Measurements from ENCODE around the gene SRD5A1.

DNA sequence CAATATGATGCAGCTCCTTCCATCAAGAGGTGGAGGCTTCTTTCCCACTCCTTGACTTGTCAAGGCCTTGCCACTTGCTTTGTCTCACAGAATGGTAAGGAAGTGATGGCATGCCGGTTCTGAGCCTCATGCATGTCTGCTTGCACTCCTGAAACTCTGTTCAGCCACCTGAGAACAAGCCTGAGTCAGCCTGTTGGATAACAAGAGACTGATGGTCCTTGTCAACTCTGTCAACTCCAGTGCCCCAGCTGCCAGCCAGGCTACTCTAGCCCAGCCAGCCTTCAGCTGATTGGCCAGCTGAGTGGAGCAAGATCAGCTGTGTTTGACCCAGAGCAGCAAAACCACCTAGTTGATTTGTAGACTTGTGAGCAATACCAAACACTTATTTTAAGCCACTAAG is 75.6 kb downstream of the SRD5A1 start:
- no peak for TF ChIP-seq POLR2AphosphoS5 (IDR thresholded peaks at IDR 0.05; ENCODE audit: low read depth, low read length)
- TF ChIP-seq, protein P1, sequence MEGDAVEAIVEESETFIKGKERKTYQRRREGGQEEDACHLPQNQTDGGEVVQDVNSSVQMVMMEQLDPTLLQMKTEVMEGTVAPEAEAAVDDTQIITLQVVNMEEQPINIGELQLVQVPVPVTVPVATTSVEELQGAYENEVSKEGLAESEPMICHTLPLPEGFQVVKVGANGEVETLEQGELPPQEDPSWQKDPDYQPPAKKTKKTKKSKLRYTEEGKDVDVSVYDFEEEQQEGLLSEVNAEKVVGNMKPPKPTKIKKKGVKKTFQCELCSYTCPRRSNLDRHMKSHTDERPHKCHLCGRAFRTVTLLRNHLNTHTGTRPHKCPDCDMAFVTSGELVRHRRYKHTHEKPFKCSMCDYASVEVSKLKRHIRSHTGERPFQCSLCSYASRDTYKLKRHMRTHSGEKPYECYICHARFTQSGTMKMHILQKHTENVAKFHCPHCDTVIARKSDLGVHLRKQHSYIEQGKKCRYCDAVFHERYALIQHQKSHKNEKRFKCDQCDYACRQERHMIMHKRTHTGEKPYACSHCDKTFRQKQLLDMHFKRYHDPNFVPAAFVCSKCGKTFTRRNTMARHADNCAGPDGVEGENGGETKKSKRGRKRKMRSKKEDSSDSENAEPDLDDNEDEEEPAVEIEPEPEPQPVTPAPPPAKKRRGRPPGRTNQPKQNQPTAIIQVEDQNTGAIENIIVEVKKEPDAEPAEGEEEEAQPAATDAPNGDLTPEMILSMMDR (IDR thresholded peaks at IDR 0.05 in 2 of 3, conservative IDR thresholded peaks at IDR 0.05 in 1 of 3; ENCODE audit: borderline replicate concordance in 1 of 3, insufficient read depth in 1 of 3, low read depth in 2 of 3, low read length in 2 of 3), result no peak
- TF ChIP-seq ELF1 (IDR thresholded peaks at IDR 0.05; ENCODE audit: borderline replicate concordance, low read depth), result no peak
- no peak for TF ChIP-seq ZNF274 (IDR thresholded peaks at IDR 0.05; ENCODE audit: low read depth, low read length)
- no peak for TF ChIP-seq EGR1 (IDR thresholded peaks at IDR 0.05; ENCODE audit: low read depth)
- TF ChIP-seq CEBPB (IDR thresholded peaks at IDR 0.05; ENCODE audit: low read depth), result no peak
- TF ChIP-seq, protein P2, sequence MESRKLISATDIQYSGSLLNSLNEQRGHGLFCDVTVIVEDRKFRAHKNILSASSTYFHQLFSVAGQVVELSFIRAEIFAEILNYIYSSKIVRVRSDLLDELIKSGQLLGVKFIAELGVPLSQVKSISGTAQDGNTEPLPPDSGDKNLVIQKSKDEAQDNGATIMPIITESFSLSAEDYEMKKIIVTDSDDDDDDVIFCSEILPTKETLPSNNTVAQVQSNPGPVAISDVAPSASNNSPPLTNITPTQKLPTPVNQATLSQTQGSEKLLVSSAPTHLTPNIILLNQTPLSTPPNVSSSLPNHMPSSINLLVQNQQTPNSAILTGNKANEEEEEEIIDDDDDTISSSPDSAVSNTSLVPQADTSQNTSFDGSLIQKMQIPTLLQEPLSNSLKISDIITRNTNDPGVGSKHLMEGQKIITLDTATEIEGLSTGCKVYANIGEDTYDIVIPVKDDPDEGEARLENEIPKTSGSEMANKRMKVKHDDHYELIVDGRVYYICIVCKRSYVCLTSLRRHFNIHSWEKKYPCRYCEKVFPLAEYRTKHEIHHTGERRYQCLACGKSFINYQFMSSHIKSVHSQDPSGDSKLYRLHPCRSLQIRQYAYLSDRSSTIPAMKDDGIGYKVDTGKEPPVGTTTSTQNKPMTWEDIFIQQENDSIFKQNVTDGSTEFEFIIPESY (IDR thresholded peaks at IDR 0.05; ENCODE audit: extremely low read depth, insufficient replicate concordance, low read length), result no peak
- no peak for TF ChIP-seq EZH2 (IDR thresholded peaks at IDR 0.05)

All from HCT116 (cell line).